Glomerular visceral epithelial cell (primary cell): ENCODE measurements around the gene BRCA1.
"Not testable (repeated sequence)": the region's sequence is repeated elsewhere in the genome, so short reads cannot be mapped to it uniquely, and the experiment has no call there.

Experiments used
- DNase-seq: peaks from one replicate; pipeline ENCODE4 v3.0.0-alpha.2; 2016; ENCODE audit errors: extremely low spot score

Gene BRCA1

DNA sequence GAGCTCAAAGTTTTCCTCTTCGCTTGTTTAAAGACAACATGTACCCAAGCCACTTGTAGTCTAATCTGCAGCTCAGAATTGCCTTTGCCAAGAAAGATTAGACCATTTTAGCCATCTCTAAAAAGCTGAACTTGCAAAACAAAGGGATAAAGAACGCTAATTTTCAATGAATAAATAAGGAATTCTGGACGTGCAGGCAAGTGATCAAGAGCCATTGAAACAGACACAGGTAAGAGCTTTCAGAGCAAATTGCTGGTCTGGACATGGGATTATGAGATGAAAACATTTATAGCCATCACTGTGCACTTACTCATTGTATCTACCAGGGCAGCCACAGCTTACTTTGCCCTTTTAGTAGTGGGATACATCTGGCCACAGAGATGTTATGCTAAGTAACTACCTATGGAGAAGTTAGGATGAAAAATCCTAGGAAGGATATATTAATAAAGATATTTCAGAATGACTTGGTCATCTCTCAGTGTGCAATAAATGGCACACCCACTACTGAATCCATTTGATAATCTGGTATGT lies 55.7 kb downstream of the BRCA1 start:
- no peak for DNase-seq

DNA sequence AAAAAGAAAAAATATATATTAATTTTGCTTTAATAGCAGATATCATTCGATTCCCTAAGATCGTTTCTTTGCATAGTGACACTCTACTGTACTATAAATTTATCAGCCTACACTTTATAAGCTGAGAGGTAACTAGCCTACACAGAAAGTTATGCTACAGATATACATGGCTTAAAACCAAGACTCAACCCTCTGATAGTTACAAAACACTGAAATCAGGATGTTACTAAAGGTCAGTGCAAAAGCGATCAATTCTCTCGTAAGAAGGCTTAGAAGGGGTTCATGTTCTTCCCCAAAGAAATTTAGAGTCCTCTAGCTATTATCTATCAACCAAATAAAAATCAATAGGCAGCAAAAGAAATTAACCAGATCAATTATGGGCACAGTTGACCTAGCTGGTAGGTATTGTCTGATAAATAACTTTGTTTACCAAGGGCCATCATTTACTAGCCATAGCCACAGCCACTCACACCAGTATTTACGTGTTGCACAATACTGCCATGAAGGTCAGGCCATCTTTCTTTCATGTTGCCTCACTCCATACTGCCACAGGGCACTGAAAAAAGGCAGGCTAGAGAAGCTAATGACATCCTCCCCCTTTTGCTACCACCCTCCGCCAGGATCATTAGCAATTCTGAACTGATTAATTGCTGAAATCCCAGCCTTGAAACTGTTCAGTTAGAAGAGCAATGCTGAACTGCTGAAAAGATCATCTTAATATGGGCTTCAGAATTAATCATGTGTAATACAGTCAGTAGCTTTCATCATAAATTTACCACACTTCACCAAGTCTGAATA lies 56.4 kb downstream of the BRCA1 start:
- no peak for DNase-seq

DNA sequence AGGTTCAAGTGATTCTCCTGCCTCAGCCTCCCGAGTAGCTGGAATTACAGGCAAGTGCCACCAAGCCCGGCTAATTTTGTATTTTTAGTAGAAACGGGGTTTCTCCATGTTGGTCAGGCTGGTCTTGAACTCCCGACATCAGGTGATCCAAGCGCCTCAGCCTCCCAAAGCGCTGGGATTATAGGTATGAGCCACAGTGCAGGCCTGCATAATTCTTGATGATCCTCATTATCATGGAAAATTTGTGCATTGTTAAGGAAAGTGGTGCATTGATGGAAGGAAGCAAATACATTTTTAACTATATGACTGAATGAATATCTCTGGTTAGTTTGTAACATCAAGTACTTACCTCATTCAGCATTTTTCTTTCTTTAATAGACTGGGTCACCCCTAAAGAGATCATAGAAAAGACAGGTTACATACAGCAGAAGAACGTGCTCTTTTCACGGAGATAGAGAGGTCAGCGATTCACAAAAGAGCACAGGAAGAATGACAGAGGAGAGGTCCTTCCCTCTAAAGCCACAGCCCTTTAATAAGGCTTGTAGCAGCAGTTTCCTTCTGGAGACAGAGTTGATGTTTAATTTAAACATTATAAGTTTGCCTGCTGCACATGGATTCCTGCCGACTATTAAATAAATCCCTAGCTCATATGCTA lies 62.1 kb downstream of the BRCA1 start:
- DNase-seq, result no peak

DNA sequence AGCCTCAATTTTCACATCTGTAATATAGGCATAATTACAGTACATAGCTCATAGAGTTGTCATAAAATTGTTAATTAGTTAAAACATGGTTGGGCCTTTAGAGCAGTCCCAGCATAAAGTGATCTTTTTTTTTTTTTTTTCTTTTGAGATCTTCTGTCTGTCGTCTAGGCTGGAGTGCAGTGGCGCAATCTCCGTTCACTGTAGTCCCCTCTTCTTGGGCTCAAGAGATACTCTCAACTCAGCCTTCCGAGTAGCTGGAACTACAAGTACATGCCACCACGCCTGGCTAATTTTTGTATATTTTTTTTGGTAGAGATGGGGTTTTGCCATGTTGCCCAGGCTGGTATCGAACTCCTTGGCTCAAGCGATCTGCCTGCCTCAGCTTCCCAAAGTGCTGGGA lies 69.1 kb downstream of the BRCA1 start:
- DNase-seq, result no peak

DNA sequence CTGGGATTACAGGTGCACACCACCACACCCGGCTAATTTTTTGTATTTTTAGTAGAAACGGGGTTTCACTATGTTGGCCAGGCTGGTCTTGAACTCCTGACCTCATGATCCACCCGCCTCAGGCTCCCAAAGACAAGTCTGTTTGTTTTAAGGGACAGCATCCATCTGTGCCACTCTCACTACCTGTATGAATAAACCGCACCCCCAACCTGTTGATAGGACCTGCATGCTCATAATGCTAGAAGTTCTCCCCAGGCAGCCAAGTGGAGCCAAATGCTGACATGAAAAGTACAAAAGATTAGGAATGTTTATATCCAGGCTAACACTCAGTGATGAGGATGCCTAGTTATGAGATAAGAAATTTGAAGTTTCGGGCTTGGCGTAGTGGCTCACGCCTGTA lies 72.2 kb downstream of the BRCA1 start:
- not testable (repeated sequence) for DNase-seq

DNA sequence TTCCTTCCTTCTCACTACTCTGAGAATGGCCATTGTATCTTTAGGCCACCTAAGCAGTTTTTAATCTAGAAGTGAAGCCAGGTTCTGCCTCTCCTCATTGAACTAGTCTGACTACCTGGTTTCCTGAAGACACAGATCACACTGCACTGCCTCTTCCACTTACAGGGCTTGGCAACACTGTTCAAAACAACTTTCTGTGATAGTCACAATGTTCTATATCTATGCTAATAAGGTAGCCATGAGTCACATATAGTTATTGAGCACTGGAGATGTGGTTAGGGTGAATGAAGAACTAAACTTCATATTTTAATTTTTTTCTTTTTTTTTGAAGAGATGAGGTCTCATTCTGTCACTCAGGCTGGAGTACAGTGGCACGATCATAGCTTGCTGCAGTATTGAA lies 73.2 kb downstream of the BRCA1 start:
- no peak for DNase-seq

DNA sequence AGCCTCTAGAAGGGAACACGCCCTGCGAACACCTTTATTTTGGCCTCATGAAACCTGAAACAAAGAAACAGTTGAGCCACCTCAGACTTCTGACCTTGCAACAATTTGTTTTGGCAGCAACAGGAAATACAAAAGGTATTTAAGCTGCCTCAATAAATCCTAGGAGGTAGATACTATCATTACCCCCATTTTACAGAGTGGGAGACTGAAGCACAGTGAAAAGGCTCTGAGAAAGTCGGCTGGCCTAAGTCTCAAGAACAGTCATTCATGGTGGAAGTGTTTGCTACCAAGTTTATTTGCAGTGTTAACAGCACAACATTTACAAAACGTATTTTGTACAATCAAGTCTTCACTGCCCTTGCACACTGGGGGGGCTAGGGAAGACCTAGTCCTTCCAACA lies 81.1 kb downstream of the BRCA1 start:
- DNase-seq, result no peak

DNA sequence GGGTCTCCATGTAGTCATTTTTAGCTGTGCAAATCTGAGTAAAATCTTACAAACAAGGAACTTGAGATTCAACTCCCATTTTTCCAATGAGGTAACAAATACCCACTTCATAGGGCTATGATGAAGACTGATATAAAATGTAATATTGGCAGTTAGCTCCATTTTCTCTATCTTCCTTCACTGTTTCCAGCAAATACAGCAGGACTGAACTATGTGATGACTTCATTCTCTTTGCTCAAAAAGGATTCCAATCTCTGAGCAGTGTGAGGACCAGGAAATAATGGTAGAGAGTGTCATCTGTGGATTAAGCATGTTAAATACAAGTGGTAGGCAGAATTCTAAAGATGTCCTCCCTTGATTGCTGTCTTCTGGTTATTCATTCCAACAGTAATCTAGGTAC lies 81.9 kb downstream of the BRCA1 start:
- DNase-seq, result no peak

DNA sequence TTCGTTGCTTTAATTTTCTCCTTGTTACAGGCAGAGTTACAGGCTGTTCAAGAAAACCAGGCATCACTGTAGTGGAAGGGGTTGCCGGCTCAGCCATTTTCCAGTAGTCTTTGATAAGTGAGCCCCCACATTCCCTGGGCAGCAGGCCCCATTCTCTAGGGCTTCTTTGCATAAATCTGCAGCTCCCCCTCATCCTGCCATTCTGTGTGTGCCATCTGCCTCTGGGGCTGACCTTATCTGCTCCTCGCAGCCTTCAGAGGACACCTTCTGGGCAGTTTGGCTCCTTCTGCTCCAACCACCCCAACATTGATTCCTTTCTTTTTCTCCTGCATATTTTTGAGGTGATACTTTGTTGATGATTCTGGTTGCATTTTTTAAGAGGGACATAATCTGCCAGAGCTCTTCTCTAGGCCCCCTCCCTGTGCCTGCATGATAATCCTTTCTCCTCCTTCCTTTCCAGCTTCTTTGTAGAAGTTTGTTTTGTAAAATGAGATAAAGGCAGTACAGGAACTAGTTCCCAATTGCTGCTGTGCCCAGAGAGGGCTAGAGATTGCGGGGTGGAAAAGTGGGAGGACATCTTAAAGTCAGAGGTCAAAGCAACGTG lies 83.0 kb downstream of the BRCA1 start:
- DNase-seq, result no peak

DNA sequence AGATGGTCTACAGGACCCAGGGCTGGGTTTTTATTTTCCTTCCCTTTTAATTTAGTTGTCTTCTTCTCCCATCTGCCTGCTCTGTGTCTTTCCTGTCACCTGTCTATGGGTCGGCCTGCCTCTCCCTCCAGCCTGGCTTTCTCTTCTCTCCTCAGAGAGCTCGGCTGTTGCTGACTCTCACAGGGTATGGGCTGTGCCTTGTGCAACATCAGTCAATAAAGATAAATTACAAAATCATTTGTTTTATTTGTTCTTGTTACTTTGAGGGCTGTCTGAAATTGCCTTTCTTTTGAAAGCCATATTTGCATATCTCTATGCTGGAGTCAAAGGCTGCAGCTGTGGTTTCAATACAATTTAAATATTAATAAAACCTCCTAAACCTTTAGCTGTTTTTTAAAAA lies 84.5 kb downstream of the BRCA1 start:
- no peak for DNase-seq

DNA sequence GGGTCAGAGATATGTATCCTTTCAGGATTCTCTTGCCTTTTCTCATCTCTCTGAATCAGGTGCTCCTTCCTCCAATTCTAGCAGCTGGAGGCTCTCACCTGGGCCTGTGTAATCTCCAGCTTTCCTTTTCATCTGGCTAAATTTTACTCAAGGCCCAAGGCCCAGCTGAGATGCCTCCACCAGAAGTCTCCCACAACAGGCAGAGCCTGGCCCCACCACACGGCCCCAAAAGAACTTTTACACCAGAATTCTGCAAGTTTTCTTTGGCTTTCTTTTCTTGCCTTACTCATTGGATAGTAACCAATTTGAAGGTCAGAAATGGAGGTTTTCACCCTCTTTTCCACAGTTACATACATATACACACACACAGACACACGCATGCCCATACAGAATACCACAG lies 85.5 kb downstream of the BRCA1 start:
- no peak for DNase-seq

DNA sequence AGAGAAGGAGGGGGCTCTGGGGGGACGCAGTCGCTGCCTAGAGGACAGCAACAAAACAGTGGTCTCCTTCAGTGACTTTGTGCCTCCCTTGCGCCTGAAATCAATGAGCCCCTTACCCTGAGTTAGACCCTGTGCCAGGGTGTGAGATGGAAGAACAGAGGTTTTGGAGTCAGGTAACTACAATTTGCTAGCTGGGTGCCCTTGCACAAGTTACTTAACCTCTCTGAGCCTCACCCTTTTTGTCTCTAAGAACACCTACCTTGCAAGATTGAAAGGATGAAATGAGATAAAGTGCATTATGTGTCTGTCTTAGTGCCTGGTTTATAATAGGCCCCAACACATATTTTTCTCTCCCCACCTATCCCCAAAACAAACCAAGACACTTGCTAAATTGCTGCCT lies 90.3 kb downstream of the BRCA1 start:
- no peak for DNase-seq

DNA sequence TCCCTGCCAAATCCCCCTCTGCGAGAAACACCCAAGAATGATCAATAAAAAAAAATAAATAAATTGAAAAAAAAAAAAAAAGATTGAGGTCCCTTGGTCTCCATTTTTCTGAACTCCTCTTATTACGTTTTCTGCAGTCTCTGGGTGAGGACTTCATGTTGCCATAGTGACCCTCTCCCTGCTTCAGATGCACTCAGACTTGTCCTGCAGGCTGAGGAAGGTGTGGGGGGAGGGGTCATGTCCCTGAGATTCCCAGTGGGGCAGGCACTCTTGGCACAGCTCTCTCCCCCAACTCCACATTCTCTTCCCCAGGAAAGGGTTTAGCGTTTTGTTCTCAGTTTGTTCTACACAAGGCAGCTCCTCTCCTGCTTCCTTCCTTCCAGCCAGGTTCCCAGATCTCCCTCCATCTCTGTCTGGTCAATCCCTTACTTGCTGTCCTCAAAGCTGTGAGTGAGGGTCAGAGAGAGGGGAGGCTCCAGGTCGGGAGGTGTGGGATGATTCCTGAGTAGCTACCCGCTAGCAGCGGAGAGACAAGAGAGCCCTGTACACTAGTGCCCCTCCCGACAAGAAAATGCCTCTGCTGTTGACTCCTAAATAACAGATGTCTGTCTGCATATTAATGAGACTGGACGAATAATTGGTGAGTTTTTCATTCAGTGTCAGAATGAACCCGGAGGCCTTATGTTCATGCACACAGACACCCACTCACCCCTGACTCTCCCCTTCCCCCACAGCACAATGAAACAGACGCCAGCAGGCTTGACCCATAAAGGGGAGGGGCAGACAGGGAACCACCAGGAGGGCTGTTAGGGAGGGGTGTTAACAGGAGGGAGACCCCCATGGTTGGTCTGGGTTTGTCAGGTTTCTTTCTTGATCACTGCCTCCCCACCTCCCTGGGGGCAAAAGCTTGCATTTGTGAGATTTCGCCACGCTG lies 90.9 kb downstream of the BRCA1 start:
- DNase-seq, result no peak

DNA sequence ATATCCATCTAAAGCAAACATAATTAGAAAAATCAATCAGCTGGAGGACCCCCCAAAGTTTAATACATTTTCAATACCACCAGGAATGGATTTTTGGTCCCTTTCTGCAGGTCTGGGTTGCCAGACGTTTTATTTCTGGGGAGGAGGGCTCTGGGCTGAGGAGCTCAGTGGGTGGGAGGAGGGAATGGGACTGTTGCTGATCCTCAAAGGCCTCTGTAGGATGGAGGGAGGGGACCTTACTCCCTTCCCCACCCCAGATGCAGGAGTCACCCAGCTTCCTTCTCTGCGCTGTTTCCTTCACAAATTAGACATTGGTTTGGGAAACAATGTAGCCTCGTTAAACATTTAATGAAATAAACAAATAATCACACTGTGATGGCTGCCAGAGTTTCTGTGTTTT lies 93.5 kb downstream of the BRCA1 start:
- DNase-seq, result no peak

DNA sequence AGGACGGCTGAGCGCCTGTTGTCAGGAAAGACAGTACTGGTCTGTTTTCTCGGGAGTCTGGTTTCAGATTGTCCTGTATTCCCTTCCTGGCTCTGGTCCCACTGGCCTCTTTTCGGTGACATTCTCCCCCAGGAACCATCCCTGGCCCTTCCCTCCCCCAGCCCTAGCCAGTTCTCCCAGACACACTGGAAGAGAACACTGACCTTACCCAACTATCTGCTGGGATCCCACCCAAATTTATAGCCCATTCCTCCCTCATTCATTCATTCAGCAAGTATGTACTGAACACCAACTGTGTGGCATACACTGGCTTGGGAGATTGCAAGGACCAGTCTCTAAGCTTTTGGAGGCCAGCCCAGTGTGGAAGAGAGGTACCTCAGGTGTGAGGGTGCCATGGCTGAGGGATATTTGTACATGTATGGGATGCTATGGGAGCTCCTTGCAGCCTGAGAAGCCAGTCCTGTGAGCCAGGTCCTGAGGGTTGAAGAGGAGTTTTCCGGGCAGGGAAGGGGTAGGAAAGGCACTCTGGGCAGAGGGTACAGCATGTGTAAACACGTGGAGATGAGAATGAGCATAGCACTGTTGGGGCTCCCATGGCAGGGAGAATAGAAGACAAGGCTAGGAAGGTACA lies 94.9 kb downstream of the BRCA1 start:
- no peak for DNase-seq

DNA sequence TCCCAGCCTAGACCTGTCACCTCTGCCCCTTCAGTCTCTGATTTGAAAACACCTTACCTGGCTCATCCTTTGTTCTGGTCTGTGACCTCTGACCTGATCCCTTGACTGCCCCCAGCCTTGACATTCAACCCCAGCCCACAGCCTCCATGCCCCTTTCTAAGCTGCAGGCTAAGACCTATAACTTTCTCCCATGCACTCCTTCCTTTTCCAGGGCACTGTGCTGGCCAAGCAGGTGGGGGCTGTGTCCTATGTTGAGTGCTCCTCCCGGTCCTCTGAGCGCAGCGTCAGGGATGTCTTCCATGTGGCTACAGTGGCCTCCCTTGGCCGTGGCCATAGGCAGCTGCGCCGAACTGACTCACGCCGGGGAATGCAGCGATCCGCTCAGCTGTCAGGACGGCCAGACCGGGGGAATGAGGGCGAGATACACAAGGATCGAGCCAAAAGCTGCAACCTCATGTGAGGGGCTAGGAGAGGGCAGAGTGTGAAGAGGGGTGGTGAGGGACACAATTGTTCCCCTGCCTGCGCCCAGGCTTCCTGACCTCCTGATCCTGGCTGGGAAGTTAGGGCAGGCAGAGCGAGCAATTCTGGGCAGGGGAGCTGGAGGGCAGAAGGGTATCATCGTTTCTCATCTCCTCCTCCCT lies 96.8 kb downstream of the BRCA1 start:
- no peak for DNase-seq

DNA sequence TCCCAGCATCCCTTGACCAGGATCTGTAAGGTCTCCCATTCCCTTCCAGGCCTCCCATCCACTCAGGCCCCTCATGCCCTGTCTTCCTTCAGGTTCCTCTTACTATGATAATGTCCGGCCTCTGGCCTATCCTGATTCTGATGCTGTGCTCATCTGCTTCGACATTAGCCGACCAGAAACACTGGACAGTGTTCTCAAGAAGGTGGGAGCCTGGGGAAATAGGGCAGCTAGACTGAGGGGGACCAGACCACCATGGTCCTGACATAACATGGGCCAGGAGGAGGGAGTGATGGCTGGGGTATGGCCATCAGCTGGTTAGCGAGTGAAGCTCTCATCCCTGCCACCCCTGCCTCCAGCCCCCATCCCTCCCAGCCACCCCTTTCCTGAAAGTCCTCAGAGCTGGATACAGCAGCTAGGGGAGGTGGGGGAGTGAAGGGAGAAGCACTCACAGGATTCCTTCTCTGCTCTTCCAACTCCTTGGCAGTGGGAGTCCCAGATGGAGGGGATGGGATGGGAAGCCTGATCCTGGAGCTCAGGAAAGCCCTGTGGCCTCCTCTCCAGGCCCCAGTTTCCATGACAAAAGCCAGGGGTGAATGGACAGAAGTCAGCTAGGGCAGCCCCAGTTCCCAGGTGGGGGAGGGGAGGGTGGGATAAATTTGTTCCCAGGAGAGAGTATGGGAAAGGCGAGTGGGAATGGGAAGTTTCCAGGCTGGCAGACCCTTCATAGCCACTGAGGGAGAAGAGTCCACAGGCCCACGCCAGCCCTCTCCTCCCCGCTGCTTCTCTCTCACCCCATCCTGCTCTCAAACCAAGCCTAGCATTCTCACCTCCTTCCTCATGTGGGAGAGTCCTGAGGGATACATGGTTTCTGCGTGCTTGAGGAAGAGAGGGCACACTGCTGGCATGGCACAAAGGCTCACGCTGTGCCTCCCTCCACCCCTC lies 97.8 kb downstream of the BRCA1 start:
- no peak for DNase-seq

DNA sequence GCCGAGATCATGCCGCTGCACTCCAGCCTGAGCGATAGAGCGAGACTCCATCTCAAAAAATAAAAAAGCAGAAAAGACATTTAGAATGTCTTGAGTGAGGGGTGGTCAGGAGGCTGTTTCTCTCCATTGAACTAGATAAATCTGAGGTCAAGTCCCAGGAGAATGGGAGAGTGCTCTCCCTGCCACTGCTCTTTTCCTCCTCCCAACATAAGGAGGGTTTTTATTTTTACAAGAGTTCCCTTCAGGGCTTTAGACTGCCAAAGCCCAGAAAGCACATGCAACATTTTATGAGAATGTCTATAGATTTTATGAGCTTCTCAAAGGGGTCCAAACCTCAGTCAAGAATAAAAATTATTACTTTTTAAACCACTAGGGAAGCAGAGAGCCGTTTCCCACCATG lies 98.6 kb downstream of the BRCA1 start:
- no peak for DNase-seq

DNA sequence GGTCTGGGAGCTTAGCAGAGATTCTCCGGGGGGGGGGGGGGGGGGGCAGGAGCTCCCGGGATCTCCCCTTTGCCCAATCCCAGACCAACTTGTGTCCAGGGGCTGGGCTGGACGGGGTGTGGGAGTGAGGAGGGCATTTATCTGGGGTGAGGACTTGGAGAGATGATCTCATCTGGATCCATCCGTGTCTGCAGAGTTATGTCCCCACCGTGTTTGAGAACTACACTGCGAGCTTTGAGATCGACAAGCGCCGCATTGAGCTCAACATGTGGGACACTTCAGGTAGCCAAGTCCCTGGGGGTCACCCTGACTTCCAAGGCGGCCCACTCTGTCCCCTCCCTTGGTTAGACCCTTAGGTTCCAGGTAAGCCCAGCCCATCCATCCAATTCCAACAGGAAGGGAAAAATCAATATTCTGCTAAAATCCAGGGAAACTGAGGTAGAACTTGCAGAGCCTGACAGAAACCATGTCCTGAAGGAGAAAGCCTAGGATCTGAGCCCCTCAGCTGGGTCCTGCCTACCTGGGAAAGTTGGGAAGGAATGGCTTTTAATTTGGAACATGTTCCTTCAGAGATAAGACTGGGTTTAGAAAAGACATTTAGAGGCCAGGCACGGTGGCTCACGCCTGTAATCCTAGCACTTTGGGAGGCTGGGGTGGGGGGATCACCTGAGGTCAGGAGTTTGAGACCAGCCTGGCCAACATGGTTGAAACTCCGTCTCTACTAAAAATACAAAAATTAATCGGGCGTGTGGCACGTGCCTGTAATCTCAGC lies 99.2 kb downstream of the BRCA1 start:
- DNase-seq, result no peak
